PC-9 (cell line): ENCODE measurements around the gene PDZD4.

Source experiments
- EZH2 ChIP-seq: fragments of 200-600 bp; sonication (generic); IDR thresholded peaks from 2 replicates; pipeline ENCODE4 v1.8.0; 2017; ENCODE audit warnings: antibody characterized with exemption, low read depth
- TF ChIP-seq, protein P1 (sequence below): fragments of 200-600 bp; sonication (generic); conservative IDR thresholded peaks from 2 replicates; pipeline ENCODE4 v1.6.1; 2017; ENCODE audit warnings: mixed run types, antibody characterized with exemption, mild to moderate bottlenecking, moderate library complexity

DNA sequence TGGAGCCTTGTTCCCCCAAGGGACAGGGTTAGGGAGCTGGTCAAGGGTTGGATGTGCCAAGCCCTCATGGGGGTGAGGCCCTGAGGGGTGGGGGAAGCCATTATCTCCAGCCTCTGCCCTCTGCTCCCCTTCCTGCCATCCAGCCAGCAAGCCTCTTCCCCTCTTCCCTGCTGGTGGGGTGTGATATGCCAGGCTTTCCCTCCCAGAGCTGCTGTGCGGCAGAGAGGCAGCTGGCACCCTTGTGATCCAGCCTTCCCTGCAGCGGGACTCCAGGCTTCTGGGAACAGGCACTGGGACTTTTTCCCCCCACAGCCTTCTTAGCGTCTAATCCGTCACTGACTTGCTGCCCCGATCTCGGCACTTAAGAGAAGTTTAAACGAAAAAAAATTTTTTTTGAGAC is 29.6 kb downstream of the PDZD4 start:
- TF ChIP-seq, protein P1, sequence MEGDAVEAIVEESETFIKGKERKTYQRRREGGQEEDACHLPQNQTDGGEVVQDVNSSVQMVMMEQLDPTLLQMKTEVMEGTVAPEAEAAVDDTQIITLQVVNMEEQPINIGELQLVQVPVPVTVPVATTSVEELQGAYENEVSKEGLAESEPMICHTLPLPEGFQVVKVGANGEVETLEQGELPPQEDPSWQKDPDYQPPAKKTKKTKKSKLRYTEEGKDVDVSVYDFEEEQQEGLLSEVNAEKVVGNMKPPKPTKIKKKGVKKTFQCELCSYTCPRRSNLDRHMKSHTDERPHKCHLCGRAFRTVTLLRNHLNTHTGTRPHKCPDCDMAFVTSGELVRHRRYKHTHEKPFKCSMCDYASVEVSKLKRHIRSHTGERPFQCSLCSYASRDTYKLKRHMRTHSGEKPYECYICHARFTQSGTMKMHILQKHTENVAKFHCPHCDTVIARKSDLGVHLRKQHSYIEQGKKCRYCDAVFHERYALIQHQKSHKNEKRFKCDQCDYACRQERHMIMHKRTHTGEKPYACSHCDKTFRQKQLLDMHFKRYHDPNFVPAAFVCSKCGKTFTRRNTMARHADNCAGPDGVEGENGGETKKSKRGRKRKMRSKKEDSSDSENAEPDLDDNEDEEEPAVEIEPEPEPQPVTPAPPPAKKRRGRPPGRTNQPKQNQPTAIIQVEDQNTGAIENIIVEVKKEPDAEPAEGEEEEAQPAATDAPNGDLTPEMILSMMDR = no peak
- no peak for TF ChIP-seq EZH2
